Stomach (tissue), 9 donors: ENCODE measurements around the gene CNTN4. TPM values are rescaled to one million over a fixed set of nuclear protein-coding genes. Genes with fewer than 3 reads are reported as not detected.

Experiments
- DNase-seq, 2 donors: peaks; one replicate each; pipeline versions ENCODE4 v3.0.0 to v3.0.0-alpha.2; 2013 to 2019
- H3K27ac ChIP-seq, 5 donors: fragments of 200-600 bp in 4 of 5; sonication (generic) in 4 of 5; one replicate each; pipeline ENCODE4 v1.5.1; 2013 to 2019; ENCODE audit warnings: mild to moderate bottlenecking in 1 of 5, moderate library complexity in 1 of 5
- H3K27me3 ChIP-seq, 3 donors: fragments of 200-600 bp; sonication (generic); one replicate each; pipeline ENCODE4 v1.5.1; 2017 to 2019; ENCODE audit warnings: mixed run types in 1 of 3
- H3K36me3 ChIP-seq, 4 donors: fragments of 200-600 bp; sonication (generic); 1 replicate in 3 of 4; 2 replicates in 1 of 4; pipeline ENCODE4 v1.5.1; 2016 to 2019
- H3K4me1 ChIP-seq, 4 donors: fragments of 200-600 bp; sonication (generic); one replicate each; pipeline ENCODE4 v1.5.1; 2016 to 2019
- H3K4me3 ChIP-seq, 4 donors: fragments of 200-600 bp; sonication (generic) in 3 of 4; one replicate each; pipeline ENCODE4 v1.5.1; 2016 to 2019; ENCODE audit warnings: mild to moderate bottlenecking in 1 of 4
- H3K9me3 ChIP-seq, 4 donors: fragments of 200-600 bp; sonication (generic); one replicate each; pipeline ENCODE4 v1.5.1; 2016 to 2019
- EP300 ChIP-seq: sonication (generic); formaldehyde crosslinking; IDR thresholded peaks from one replicate; pipeline ENCODE4 v1.6.1; 2017; ENCODE audit warnings: antibody characterized with exemption
- POLR2A ChIP-seq, 4 donors: fragments of 450-650 bp; IDR thresholded peaks; one replicate each; pipeline ENCODE4 v1.6.1; 2016; ENCODE audit warnings: antibody characterized with exemption in 4 of 4, control low read depth in 2 of 4, mild to moderate bottlenecking in 1 of 4, moderate library complexity in 1 of 4
- POLR2AphosphoS5 ChIP-seq, 3 donors: sonication (generic); formaldehyde crosslinking; IDR thresholded peaks; one replicate each; pipeline ENCODE4 v1.6.1; 2016; ENCODE audit warnings: antibody characterized with exemption in 3 of 3
- WGBS, 5 donors: extraction: QIAGEN DNeasy Blood & Tissue Kit in 3 of 5; methylation state at CpG; one replicate each; pipeline versions ENCODE4 v1.1.5 to v1.1.7; 2013 to 2018; 5-methylcytosine and 5-hydroxymethylcytosine counted together
- intact Hi-C: fragments of 100-400 bp; cut with DNase I; formaldehyde crosslinking; loops from one replicate; pipeline ENCODE4 v1.15.1; 2023; ENCODE audit warnings: low total_unique reads
- polyA plus RNA-seq, 3 donors: library from polyadenylated mRNA; stranded (reverse); fragments of 200-250 nt; gene quantifications; one replicate each; pipeline ENCODE4 v1.2.3, GENCODE V29; 2013
- total RNA-seq, 5 donors: library from RNA; depleted of rRNA; stranded (reverse); fragments of >200 nt; gene quantifications; one replicate each; pipeline versions ENCODE4 v1.1.0 to v1.2.3, GENCODE V29; 2014 to 2016
- TF ChIP-seq, protein P1 (sequence below), 7 experiments: fragments of 450-650 bp in 4 of 7; fragments of 200-600 bp in 3 of 7; sonication (generic) in 3 of 7; IDR thresholded peaks; one replicate each; pipeline ENCODE4 v1.5.1; 2016 to 2019; ENCODE audit warnings: antibody characterized with exemption in 7 of 7, control low read depth in 2 of 7, mild to moderate bottlenecking in 1 of 7
- donor health status: healthy with polysubstance abuse.
- donor health status: Bipolar disorder and iron deficiency.
- donor health status: healthy.

The CNTN4 gene
- total and polyA plus RNA-seq, 8 donors = 0.45 to 97.0 (median 5.6) TPM

DNA sequence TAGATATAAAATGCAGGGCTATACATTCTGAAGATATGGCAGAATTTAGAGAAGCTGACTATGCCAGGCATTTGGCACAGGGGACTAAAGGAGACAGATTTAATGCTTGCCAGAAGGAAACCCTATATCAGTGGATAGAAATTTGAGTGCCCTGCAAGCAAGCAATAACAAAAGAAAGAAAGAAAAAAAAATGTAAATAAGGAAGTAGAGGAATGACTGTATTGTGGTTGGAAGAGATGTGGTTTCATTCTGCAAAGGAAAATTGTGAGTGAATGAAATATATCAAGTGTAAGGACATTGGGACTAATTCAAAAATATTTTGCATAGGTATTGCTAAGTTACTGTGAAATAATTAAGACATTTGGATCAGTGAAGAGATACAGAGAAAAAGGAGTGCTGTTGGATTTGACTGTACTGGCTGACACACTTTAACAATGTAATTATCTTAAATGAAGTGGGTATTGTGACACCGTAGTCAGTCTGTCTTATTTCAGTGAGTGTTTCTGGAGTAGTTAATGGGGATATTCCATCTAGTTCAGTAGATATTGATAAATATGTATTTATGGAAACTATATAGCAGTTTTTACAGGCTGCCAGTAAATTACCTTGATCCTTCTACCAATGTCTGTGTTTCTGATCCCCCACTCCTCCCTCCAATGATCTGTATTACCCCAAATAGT, 418.2 kb downstream of the CNTN4 start:
- H3K27ac ChIP-seq = no peak overlapping the region
- H3K4me3 ChIP-seq = no peak overlapping the region
- peaks cover 0 to 7% (median 0%) of the 10 kb centered on the region in 4 donors for H3K9me3 ChIP-seq
- intact Hi-C loops = no loop called here
- 62 to 90% (median 65%) methylated on average over 1 of the region's 1 CpG for WGBS, 5 donors
- TF ChIP-seq EP300 (no peak), POLR2AphosphoS5 (IDR thresholded peaks at IDR 0.05) (no peak), POLR2A (IDR thresholded peaks at IDR 0.05) (no peak)
- TF ChIP-seq, protein P1, sequence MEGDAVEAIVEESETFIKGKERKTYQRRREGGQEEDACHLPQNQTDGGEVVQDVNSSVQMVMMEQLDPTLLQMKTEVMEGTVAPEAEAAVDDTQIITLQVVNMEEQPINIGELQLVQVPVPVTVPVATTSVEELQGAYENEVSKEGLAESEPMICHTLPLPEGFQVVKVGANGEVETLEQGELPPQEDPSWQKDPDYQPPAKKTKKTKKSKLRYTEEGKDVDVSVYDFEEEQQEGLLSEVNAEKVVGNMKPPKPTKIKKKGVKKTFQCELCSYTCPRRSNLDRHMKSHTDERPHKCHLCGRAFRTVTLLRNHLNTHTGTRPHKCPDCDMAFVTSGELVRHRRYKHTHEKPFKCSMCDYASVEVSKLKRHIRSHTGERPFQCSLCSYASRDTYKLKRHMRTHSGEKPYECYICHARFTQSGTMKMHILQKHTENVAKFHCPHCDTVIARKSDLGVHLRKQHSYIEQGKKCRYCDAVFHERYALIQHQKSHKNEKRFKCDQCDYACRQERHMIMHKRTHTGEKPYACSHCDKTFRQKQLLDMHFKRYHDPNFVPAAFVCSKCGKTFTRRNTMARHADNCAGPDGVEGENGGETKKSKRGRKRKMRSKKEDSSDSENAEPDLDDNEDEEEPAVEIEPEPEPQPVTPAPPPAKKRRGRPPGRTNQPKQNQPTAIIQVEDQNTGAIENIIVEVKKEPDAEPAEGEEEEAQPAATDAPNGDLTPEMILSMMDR (IDR thresholded peaks at IDR 0.05) = no peak
- H3K36me3 ChIP-seq = no peaks in the 10 kb centered on the region
- H3K27me3 ChIP-seq = no peaks in the 10 kb centered on the region
- DNase-seq = no peak
- no peaks in the 10 kb centered on the region for H3K4me1 ChIP-seq

GRCh38 chr3:2517500-2518172, 419.0 kb downstream of the CNTN4 start:
- intact Hi-C loops = no loop called here
- no peaks in the 10 kb centered on the region for H3K4me1 ChIP-seq
- DNase-seq = peak in 1 of 2 donors; percentile 16
- no peak for TF ChIP-seq EP300
- TF ChIP-seq, protein P1 (IDR thresholded peaks at IDR 0.05) = no peak
- no peak for TF ChIP-seq POLR2AphosphoS5 (IDR thresholded peaks at IDR 0.05)
- no peak for TF ChIP-seq POLR2A (IDR thresholded peaks at IDR 0.05)
- H3K36me3 ChIP-seq = no peaks in the 10 kb centered on the region
- no peak overlapping the region for H3K27ac ChIP-seq
- H3K4me3 ChIP-seq = no peak overlapping the region
- H3K9me3 ChIP-seq = peaks cover 0 to 7% (median 0%) of the 10 kb centered on the region in 4 donors
- H3K27me3 ChIP-seq = no peaks in the 10 kb centered on the region
- 38 to 61% (median 46%) methylated on average over 5 of the region's 5 CpGs for WGBS, 5 donors

DNA sequence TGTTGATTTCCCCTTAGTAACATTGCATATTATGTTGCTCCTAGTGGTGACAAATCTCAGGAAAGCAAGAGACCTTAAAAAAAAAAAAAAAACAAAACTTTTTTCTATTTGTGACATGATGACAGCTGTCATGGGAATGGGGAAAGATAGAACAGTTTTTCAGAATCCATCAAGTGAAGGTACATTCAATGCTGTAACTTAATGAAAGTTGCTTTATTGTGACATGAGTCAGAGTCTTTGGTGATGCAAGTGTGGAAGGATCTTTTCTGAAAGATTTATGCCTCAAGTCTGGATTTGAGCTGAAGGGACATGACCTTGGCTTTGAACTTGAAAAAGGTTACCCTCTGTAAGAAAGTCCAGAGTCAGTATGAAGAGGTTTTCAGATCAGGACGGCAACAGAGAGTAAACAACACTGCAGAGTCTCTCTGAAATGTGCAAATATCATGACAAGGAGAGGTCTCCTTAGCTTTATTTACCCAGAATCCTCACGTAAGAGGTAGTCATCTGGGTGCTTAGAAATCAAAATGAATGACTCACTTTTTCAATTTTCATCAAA, 424.7 kb downstream of the CNTN4 start:
- no peaks in the 10 kb centered on the region for H3K27me3 ChIP-seq
- no peaks in the 10 kb centered on the region for H3K4me1 ChIP-seq
- TF ChIP-seq, protein P1 (IDR thresholded peaks at IDR 0.05) = no peak
- no peak for TF ChIP-seq POLR2A (IDR thresholded peaks at IDR 0.05)
- TF ChIP-seq POLR2AphosphoS5 (IDR thresholded peaks at IDR 0.05) = no peak
- TF ChIP-seq EP300 = no peak
- no peak overlapping the region for H3K4me3 ChIP-seq
- intact Hi-C loops = no loop called here
- no peaks in the 10 kb centered on the region for H3K36me3 ChIP-seq
- WGBS, 5 donors = 22 to 40% (median 29%) methylated on average over 2 of the region's 2 CpGs
- H3K9me3 ChIP-seq = peaks cover 0 to 7% (median 0%) of the 10 kb centered on the region in 4 donors
- no peak overlapping the region for H3K27ac ChIP-seq
- no peak for DNase-seq

GRCh38 chr3:2525968-2526367, 427.3 kb downstream of the CNTN4 start:
- no peak overlapping the region for H3K4me3 ChIP-seq
- H3K36me3 ChIP-seq = no peaks in the 10 kb centered on the region
- no peaks in the 10 kb centered on the region for H3K4me1 ChIP-seq
- 73 to 88% (median 82%) methylated on average over 2 of the region's 2 CpGs for WGBS, 5 donors
- TF ChIP-seq POLR2AphosphoS5 (IDR thresholded peaks at IDR 0.05) (no peak), EP300 (no peak), POLR2A (IDR thresholded peaks at IDR 0.05) (no peak)
- TF ChIP-seq, protein P1 (IDR thresholded peaks at IDR 0.05) = no peak
- H3K27ac ChIP-seq = no peak overlapping the region
- intact Hi-C loops = no loop called here
- no peaks in the 10 kb centered on the region for H3K9me3 ChIP-seq
- no peak for DNase-seq
- H3K27me3 ChIP-seq = no peaks in the 10 kb centered on the region
